ENCODE data around the gene KLHDC7B. TPM values are rescaled to one million over a fixed set of nuclear protein-coding genes. Genes with fewer than 3 reads are reported as not detected.

Gene KLHDC7B
- total and polyA plus RNA-seq, 2 donors (not counting 3 experiments of a cell fraction or from before 2014, with no cell fraction given): not detected

DNA sequence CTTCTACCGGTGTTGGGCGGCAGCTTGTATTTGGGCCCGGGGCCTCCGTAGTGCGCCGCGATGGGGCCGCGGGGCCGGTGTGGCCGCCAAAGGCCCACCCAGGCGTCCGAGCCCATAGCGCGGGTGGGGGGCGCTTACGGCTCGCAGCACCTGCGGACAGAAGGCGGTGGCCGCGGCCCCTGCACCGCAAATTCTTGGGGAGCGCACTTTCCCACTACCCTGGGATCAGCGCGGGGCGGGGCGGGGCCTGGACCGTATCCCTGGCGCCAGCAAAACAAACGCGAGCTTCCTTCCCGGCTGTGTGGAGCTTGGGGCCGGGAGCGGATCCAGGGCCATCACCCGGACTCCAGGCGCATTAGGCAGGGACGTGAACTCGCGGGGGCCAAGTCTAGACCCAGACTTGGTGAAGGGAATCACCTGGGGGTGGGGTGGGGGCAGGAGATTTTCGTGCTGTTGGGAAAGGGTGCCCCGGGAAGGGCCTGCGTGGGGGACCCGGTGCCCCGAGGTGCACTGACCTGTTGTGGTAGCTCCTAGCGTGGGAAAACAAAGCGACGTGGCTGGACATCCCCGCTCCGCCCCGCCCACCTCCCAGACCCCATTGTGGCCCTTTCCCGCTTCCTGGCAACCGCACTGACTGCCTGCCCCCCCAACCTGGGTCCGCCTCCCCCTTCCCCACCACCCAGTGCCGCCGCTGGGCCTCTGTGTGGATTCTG, 13.6 kb upstream of the KLHDC7B start:
- intact Hi-C loops (cut with micrococcal nuclease) (no loop called here), dilution Hi-C loops (cut with MboI; ENCODE audit: extremely low pct_ligation_motif_present, low sequenced_read_pairs) (no loop called here)
- CTCF ChIA-PET: interaction anchor here (0.5 to 1.7 kb wide), 5 partner anchors 25 to 88 kb away, joined by 3 to 10 read pairs (median 3); partner anchors contain the start of gene SYCE3

More for the DNA sequence above, 13.6 kb upstream of the KLHDC7B start:
- Histone ChIP-seq H3K27me3 (ENCODE audit: control insufficient read depth in 2 of 2, insufficient read depth in 2 of 2, low read length in 2 of 2) (peaks cover 3 to 13% of the 10 kb centered on the region in 2 experiments), H3K9me3 (replicated peaks; ENCODE audit: control insufficient read depth, insufficient read depth, low read length) (no peaks in the 10 kb centered on the region), H3K4me1 (ENCODE audit: control insufficient read depth, extremely low read depth, insufficient read depth, low read length) (peaks cover 18% of the 10 kb centered on the region), H3K4me3 (replicated peaks in 1 of 3; ENCODE audit: insufficient read depth in 1 of 3, low read depth in 1 of 3, low read length in 3 of 3) (peak overlapping the region in 2 of 3 experiments; percentile 8 to 36), H3K27ac (ENCODE audit: insufficient read depth, low read depth, low read length) (no peak overlapping the region), H3K36me3 (ENCODE audit: control insufficient read depth in 2 of 2, extremely low read depth in 1 of 2, insufficient read depth in 2 of 2, low read length in 2 of 2) (no peaks in the 10 kb centered on the region), H4K20me1 (replicated peaks; ENCODE audit: control insufficient read depth, extremely low read depth, insufficient read depth, low read length) (no peaks in the 10 kb centered on the region), H3K9ac (replicated peaks; ENCODE audit: extremely low read depth, insufficient read depth, low read length) (no peak overlapping the region), H3K9me1 (replicated peaks; ENCODE audit: control insufficient read depth, extremely low read depth, insufficient read depth, low read length) (no peaks in the 10 kb centered on the region), H3K4me2 (ENCODE audit: insufficient read depth, low read length) (peak overlapping the region; percentile 58), H3K79me2 (ENCODE audit: control insufficient read depth, insufficient read depth, low read length) (no peaks in the 10 kb centered on the region), H2AFZ (ENCODE audit: low read depth, low read length) (peak overlapping the region; percentile 55)
- TF ChIP-seq MYC (IDR thresholded peaks at IDR 0.05; ENCODE audit: low read depth, low read length): no peak
- no peak for TF ChIP-seq GATA2 (IDR thresholded peaks at IDR 0.05; ENCODE audit: insufficient read depth, insufficient read length, low read depth, low read length)
- no peak for TF ChIP-seq POLR2AphosphoS5 (IDR thresholded peaks at IDR 0.05; ENCODE audit: insufficient read depth, low read depth, low read length)
- no peak for TF ChIP-seq FOS (IDR thresholded peaks at IDR 0.05; ENCODE audit: borderline replicate concordance, insufficient read depth, low read length)
- no peak for TF ChIP-seq POLR2A (IDR thresholded peaks at IDR 0.05; ENCODE audit: low read depth, low read length)
- TF ChIP-seq, protein P1, sequence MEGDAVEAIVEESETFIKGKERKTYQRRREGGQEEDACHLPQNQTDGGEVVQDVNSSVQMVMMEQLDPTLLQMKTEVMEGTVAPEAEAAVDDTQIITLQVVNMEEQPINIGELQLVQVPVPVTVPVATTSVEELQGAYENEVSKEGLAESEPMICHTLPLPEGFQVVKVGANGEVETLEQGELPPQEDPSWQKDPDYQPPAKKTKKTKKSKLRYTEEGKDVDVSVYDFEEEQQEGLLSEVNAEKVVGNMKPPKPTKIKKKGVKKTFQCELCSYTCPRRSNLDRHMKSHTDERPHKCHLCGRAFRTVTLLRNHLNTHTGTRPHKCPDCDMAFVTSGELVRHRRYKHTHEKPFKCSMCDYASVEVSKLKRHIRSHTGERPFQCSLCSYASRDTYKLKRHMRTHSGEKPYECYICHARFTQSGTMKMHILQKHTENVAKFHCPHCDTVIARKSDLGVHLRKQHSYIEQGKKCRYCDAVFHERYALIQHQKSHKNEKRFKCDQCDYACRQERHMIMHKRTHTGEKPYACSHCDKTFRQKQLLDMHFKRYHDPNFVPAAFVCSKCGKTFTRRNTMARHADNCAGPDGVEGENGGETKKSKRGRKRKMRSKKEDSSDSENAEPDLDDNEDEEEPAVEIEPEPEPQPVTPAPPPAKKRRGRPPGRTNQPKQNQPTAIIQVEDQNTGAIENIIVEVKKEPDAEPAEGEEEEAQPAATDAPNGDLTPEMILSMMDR (IDR thresholded peaks at IDR 0.05; ENCODE audit: extremely low read depth in 1 of 2, insufficient read depth in 1 of 2, low read depth in 1 of 2, low read length in 2 of 2): no peak
- BruUV-seq (replicated peaks): no TSS peak
- DNase-seq (ENCODE audit: low read depth, low spot score) (peak; percentile 42), FAIRE-seq (no peak)
- POLR2A ChIA-PET: no interaction called here

Data from endothelial cell of umbilical vein (primary cell).